ENCODE data around the gene TRABD. TPM values are rescaled to one million over a fixed set of nuclear protein-coding genes. Genes with fewer than 3 reads are reported as not detected.

The TRABD gene
- polyA plus RNA-seq, 1 of the 3 experiments (the other 2 are of a cell fraction): 50.6 TPM

DNA sequence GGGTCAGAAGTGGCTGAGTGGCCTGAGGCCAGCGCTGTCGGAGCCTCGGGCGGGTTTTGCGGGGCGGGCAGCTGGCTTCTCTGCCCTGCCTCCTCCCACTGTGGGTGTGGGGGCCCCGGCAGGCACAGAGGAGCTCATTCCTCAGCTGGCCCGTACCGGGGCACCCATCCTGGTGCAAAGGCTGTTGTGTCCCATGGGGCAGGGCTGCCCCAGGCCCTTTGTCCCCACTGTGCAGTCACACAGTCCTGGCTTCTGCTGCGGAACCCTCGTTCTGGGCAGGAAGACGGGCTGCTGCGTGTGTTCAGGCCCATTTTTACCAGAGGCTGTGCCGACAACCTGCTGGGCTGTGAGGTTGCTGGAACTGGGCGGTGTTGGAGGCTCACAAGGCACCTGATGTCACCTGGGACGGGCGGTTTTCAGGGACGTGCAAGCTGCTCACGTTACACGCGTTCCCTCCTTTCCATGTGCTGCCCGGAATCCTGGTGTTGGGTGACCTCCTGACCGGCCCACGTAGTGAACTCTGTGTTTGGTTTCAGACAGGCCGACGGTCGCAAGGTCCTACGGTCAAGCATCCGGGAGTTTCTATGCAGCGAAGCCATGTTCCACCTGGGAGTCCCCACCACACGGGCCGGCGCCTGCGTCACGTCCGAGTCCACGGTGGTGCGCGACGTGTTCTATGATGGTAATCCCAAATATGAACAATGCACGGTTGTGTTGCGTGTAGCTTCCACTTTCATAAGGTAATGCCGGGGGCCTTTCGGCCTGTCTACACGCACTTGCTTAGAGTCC lies 20.3 kb downstream of the TRABD start:
- Histone ChIP-seq H3K4me1 (ENCODE audit: control insufficient read depth in 1 of 2, insufficient read depth in 2 of 2, low read depth in 1 of 2, low read length in 1 of 2) (peaks cover 0 to 7% of the 10 kb centered on the region in 2 experiments; a peak in 1 of 4 replicates), H3K79me2 (ENCODE audit: insufficient read depth) (peaks cover 45% of the 10 kb centered on the region), H4K20me1 (ENCODE audit: insufficient read depth) (peaks cover 11% of the 10 kb centered on the region), H3F3A (replicated peaks; ENCODE audit: insufficient read depth) (peaks cover 4% of the 10 kb centered on the region), H3K9me3 (no peaks in the 10 kb centered on the region), H3K4me3 (ENCODE audit: low read depth in 2 of 2, low read length in 1 of 2) (no peak overlapping the region), H3K4me2 (no peak overlapping the region), H3K27ac (ENCODE audit: low read depth in 2 of 2, low read length in 1 of 2) (no peak overlapping the region), H2AFZ (ENCODE audit: low read depth) (no peak overlapping the region), H3K27me3 (ENCODE audit: insufficient read depth) (no peaks in the 10 kb centered on the region), H3K9ac (no peak overlapping the region), H3K36me3 (replicated peaks in 1 of 2; ENCODE audit: control insufficient read depth in 1 of 2, insufficient read depth in 2 of 2, low read length in 1 of 2) (peaks cover 27% of the 10 kb centered on the region in 2 experiments), H3K9me2 (no peaks in the 10 kb centered on the region)
- no peak for DNase-seq
- 95% methylated on average over 29 of the region's 45 CpGs for WGBS (ENCODE audit: low lambda C conversion rate)
- POLR2A ChIA-PET: interaction anchor here (0.7 kb wide), 1 partner anchor 52 kb away, joined by 4 read pairs; no protein-coding TSS in a partner anchor
- TF ChIP-seq EZH2phosphoT487 (IDR thresholded peaks at IDR 0.05; ENCODE audit: borderline replicate concordance, low read depth) (no peak), SMC3 (IDR thresholded peaks at IDR 0.05; ENCODE audit: low read depth, low read length) (no peak), EP300 (IDR thresholded peaks at IDR 0.05; ENCODE audit: borderline replicate concordance in 1 of 2, low read depth in 1 of 2, low read length in 1 of 2) (no peak), JUND (IDR thresholded peaks at IDR 0.05) (no peak), RAD21 (IDR thresholded peaks at IDR 0.05; ENCODE audit: low read length) (no peak), POLR2AphosphoS5 (IDR thresholded peaks at IDR 0.05; ENCODE audit: low read depth, low read length) (no peak), GATA2 (CRISPR knock-in tag; IDR thresholded peaks at IDR 0.05) (no peak), MEF2A (IDR thresholded peaks at IDR 0.05; ENCODE audit: borderline replicate concordance, low read depth) (no peak), GABPA (IDR thresholded peaks at IDR 0.05; ENCODE audit: low read depth) (no peak), MXI1 (IDR thresholded peaks at IDR 0.05; ENCODE audit: low read depth, low read length) (no peak), MAX (IDR thresholded peaks at IDR 0.05; ENCODE audit: low read depth) (no peak), NRF1 (IDR thresholded peaks at IDR 0.05; ENCODE audit: low read depth, low read length) (no peak), USF2 (IDR thresholded peaks at IDR 0.05; ENCODE audit: borderline replicate concordance, low read depth, low read length) (no peak)
- TF ChIP-seq, protein P1, sequence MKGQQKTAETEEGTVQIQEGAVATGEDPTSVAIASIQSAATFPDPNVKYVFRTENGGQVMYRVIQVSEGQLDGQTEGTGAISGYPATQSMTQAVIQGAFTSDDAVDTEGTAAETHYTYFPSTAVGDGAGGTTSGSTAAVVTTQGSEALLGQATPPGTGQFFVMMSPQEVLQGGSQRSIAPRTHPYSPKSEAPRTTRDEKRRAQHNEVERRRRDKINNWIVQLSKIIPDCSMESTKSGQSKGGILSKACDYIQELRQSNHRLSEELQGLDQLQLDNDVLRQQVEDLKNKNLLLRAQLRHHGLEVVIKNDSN (IDR thresholded peaks at IDR 0.05; ENCODE audit: borderline replicate concordance, low read depth): no peak
- CTCF ChIA-PET: interaction anchor here (0.8 to 3.9 kb wide), 12 partner anchors 9 to 276 kb away, joined by 3 to 52 read pairs (median 4); partner anchors contain the start of gene PANX2

- no peak overlapping the region for H3K4me2 ChIP-seq
- H4K20me1 ChIP-seq (ENCODE audit: insufficient read depth): peaks cover 11% of the 10 kb centered on the region
- H3K27me3 ChIP-seq (ENCODE audit: insufficient read depth): no peaks in the 10 kb centered on the region
- peaks cover 31 to 33% of the 10 kb centered on the region in 2 experiments for H3K36me3 ChIP-seq (replicated peaks in 1 of 2; ENCODE audit: control insufficient read depth in 1 of 2, insufficient read depth in 2 of 2, low read length in 1 of 2)
- peaks cover 0 to 7% of the 10 kb centered on the region in 2 experiments; a peak in 1 of 4 replicates for H3K4me1 ChIP-seq (ENCODE audit: control insufficient read depth in 1 of 2, insufficient read depth in 2 of 2, low read depth in 1 of 2, low read length in 1 of 2)
- H3K27ac ChIP-seq (ENCODE audit: low read depth in 2 of 2, low read length in 1 of 2): no peak overlapping the region
- H3K9me3 ChIP-seq: no peaks in the 10 kb centered on the region
- H3K79me2 ChIP-seq (ENCODE audit: insufficient read depth): peaks cover 42% of the 10 kb centered on the region
- H3K4me3 ChIP-seq (ENCODE audit: low read depth in 2 of 2, low read length in 1 of 2): no peak overlapping the region
- peaks cover 8% of the 10 kb centered on the region for H3F3A ChIP-seq (replicated peaks; ENCODE audit: insufficient read depth)
- DNase-seq: peak; percentile 87
- H3K9me2 ChIP-seq: no peaks in the 10 kb centered on the region
- POLR2A ChIA-PET: interaction anchor here (0.7 kb wide), 1 partner anchor 53 kb away, joined by 4 read pairs; no protein-coding TSS in a partner anchor
- H2AFZ ChIP-seq (ENCODE audit: low read depth): no peak overlapping the region
- H3K9ac ChIP-seq: no peak overlapping the region
- CTCF ChIA-PET: interaction anchor here (0.8 to 3.9 kb wide), 14 partner anchors 9 to 276 kb away, joined by 3 to 52 read pairs (median 4); partner anchors contain the start of gene PANX2
- WGBS (ENCODE audit: low lambda C conversion rate): 63% methylated on average over 10 of the region's 10 CpGs
- TF ChIP-seq TEAD4 (IDR thresholded peaks at IDR 0.05; ENCODE audit: borderline replicate concordance, insufficient read depth) (no peak), RXRA (IDR thresholded peaks at IDR 0.05; ENCODE audit: borderline replicate concordance, low read depth) (no peak), RAD21 (IDR thresholded peaks at IDR 0.05; ENCODE audit: low read length) (peak; percentile 22; the same call in 1 of the 2 replicates), RFX5 (IDR thresholded peaks at IDR 0.05; ENCODE audit: low read length) (no peak), FOSL2 (IDR thresholded peaks at IDR 0.05; ENCODE audit: borderline replicate concordance, low read depth) (no peak), POLR2AphosphoS5 (IDR thresholded peaks at IDR 0.05; ENCODE audit: low read depth, low read length) (no peak), RCOR1 (IDR thresholded peaks at IDR 0.05; ENCODE audit: low read length) (no peak), EP300 (IDR thresholded peaks at IDR 0.05; ENCODE audit: borderline replicate concordance in 1 of 2, low read depth in 1 of 2, low read length in 1 of 2) (no peak)
- TF ChIP-seq, protein P1 (IDR thresholded peaks at IDR 0.05; ENCODE audit: borderline replicate concordance, low read depth): no peak
Measured at GRCh38 chr22:50206599-50206998, 20.9 kb downstream of the TRABD start.

All from SK-N-SH (cell line).